Calu3 (cell line): ENCODE measurements around the gene CETN2. TPM values are rescaled to one million over a fixed set of nuclear protein-coding genes. Genes with fewer than 3 reads are reported as not detected.

Experiments used
- BruUV-seq: library from RNA; stranded (reverse); fragments of 400-500 nt; replicated peaks from 2 replicates; lab custom pipeline; 2021; lab: Mats Ljungman, UMichigan
- CTCF ChIA-PET: fragments of 300-600 bp; sonication (Branson Sonifier 250); formaldehyde crosslinking; loops from one replicate; lab custom pipeline; 2022; ENCODE audit warnings: antibody characterized with exemption; lab: Charles Lee
- DNase-seq: peaks from one replicate; pipeline ENCODE4 v3.0.0; 2022
- H3K27ac Mint-ChIP-seq: one replicate; pipeline ENCODE4 v1.8.0; 2022; ENCODE audit warnings: mixed read lengths; ENCODE audit not compliant: unreplicated experiment
- H3K27me3 Mint-ChIP-seq: one replicate; pipeline ENCODE4 v1.8.0; 2022; ENCODE audit warnings: mixed read lengths; ENCODE audit not compliant: unreplicated experiment
- H3K36me3 Mint-ChIP-seq: one replicate; pipeline ENCODE4 v1.8.0; 2022; ENCODE audit warnings: mild to moderate bottlenecking, moderate library complexity, mixed read lengths; ENCODE audit not compliant: insufficient read depth, unreplicated experiment
- H3K4me1 Mint-ChIP-seq: one replicate; pipeline ENCODE4 v1.8.0; 2022; ENCODE audit warnings: mild to moderate bottlenecking, low read depth, mixed read lengths; ENCODE audit not compliant: unreplicated experiment
- H3K4me3 Mint-ChIP-seq: one replicate; pipeline ENCODE4 v1.8.0; 2022; ENCODE audit warnings: mild to moderate bottlenecking, low read depth, moderate library complexity, mixed read lengths; ENCODE audit not compliant: unreplicated experiment
- H3K9me3 Mint-ChIP-seq: one replicate; pipeline ENCODE4 v1.8.0; 2022; ENCODE audit warnings: low read depth, mixed read lengths; ENCODE audit not compliant: unreplicated experiment
- intact Hi-C: fragments of 100-400 bp; cut with micrococcal nuclease; formaldehyde crosslinking; loops from one replicate; pipeline ENCODE4 v1.10.0; 2022; ENCODE audit not compliant: unreplicated experiment
- total RNA-seq: library from RNA; stranded (reverse); gene quantifications from 2 replicates; pipeline ENCODE4 v1.2.3, GENCODE V29; 2022
- TF ChIP-seq, protein P1 (sequence below): fragments of 200-600 bp; IDR thresholded peaks from one replicate; pipeline ENCODE4 v1.8.0; 2022; ENCODE audit warnings: antibody characterized with exemption; ENCODE audit not compliant: unreplicated experiment

CETN2 gene
- total RNA-seq, 1 experiment from 2014 or later, result 40.2 TPM

DNA sequence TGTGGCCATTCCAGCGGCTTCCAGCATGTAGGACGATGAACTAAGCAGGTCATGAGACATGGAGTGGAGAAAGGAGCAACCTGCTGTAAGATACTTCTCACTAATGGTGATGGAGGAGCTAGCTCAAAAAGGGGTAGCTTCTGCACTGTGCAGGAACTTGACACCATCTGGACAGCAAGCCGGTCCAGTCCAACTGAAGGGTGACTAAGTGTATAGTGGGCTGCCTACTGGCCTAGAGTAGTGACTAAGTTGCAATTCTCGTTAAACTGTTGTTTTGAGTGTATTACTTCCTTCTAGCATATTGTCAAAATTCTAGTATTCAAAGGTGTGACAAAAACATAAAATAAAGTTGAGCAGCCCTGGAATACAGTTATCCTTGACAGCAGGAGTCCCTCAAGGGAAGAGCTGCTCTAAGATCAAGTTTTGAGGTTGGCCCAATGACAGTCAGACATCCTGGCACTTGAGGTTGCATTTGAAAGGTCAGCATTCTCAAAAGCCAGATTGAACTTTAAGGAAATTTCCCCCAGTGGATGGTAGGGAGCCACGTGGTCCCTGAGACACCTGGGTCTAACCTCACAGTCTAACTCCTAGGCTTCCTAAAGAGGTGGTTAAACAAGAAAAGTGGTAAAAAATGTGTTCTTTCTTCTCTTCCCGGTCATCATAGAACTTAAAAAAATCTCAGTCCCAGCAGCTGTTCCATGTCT, 8.0 kb downstream of the CETN2 start:
- H3K36me3 Mint-ChIP-seq, result no peaks in the 10 kb centered on the region
- no TSS peak for BruUV-seq
- H3K4me3 Mint-ChIP-seq, result no peak overlapping the region
- CTCF ChIA-PET, result interaction anchor here (1.3 to 1.7 kb wide), 2 partner anchors 8 to 119 kb away, joined by 4 to 6 read pairs; partner anchors contain the start of genes CETN2 and NSDHL
- intact Hi-C loops, result no loop called here
- TF ChIP-seq, protein P1, sequence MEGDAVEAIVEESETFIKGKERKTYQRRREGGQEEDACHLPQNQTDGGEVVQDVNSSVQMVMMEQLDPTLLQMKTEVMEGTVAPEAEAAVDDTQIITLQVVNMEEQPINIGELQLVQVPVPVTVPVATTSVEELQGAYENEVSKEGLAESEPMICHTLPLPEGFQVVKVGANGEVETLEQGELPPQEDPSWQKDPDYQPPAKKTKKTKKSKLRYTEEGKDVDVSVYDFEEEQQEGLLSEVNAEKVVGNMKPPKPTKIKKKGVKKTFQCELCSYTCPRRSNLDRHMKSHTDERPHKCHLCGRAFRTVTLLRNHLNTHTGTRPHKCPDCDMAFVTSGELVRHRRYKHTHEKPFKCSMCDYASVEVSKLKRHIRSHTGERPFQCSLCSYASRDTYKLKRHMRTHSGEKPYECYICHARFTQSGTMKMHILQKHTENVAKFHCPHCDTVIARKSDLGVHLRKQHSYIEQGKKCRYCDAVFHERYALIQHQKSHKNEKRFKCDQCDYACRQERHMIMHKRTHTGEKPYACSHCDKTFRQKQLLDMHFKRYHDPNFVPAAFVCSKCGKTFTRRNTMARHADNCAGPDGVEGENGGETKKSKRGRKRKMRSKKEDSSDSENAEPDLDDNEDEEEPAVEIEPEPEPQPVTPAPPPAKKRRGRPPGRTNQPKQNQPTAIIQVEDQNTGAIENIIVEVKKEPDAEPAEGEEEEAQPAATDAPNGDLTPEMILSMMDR, result no peak
- no peaks in the 10 kb centered on the region for H3K9me3 Mint-ChIP-seq
- H3K4me1 Mint-ChIP-seq, result no peaks in the 10 kb centered on the region
- no peak overlapping the region for H3K27ac Mint-ChIP-seq
- no peaks in the 10 kb centered on the region for H3K27me3 Mint-ChIP-seq
- no peak for DNase-seq

DNA sequence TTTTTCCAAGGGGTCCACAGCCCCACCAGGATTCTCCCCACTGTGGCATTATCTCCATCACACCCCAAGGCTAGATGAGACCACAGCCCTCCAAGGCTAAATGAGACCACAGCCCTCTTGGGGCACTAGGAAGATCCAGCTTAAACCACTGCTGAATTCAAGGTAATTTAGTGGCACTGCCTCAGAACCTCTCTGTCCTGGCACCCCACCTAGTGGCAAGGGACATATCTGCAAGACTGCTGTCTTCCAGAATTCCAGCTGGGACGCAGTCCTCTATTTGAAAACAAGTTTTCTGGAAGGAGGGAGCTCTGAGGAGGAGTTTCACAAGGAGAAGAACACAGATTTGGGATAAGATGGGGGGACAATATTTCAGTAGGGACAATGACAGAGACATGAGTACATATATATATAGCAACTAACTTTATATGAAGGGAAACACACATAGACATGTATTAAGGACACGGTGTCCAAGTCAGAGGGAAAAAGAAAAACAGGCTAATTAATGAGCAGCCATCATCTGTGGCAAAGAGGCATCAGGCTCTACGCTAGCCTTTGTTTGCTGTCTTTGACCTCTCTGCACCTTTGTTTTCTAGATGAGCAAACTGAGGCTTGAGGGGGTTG, 9.3 kb downstream of the CETN2 start:
- no peak overlapping the region for H3K27ac Mint-ChIP-seq
- TF ChIP-seq, protein P1, result peak; percentile 61
- no TSS peak for BruUV-seq
- DNase-seq, result peak; percentile 69
- peaks cover 6% of the 10 kb centered on the region for H3K27me3 Mint-ChIP-seq
- H3K4me3 Mint-ChIP-seq, result no peak overlapping the region
- intact Hi-C loops, result loop anchor here (2.0 kb wide), 1 partner anchor 178 kb away; no protein-coding TSS in a partner anchor
- no peaks in the 10 kb centered on the region for H3K36me3 Mint-ChIP-seq
- no peaks in the 10 kb centered on the region for H3K4me1 Mint-ChIP-seq
- CTCF ChIA-PET, result interaction anchor here (0.6 to 2.1 kb wide), 7 partner anchors 9 to 1070 kb away, joined by 3 to 12 read pairs (median 4); partner anchors contain the start of genes CETN2 and NSDHL
- no peaks in the 10 kb centered on the region for H3K9me3 Mint-ChIP-seq

DNA sequence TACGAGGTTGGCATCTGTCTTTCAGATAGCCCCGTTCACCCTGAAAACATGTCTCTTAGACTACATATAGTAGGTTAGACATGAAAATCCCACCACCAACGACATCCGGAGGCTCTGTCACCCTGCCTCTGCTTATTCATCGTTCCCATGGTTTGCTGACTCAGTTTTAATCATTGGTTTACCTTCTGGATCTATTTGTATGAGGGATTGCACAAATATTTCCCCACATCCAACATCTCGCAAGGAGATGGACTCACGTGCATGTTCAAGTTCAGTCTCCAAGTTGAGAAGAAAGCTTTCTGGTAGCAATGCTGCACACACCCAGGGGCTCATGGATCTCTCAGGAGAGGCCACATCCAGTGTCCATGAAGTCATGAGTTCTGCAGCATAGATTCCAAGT, 10.8 kb downstream of the CETN2 start:
- intact Hi-C loops, result loop anchor here (2.0 to 10.0 kb wide), 4 partner anchors 177 to 1107 kb away; no protein-coding TSS in a partner anchor

DNA sequence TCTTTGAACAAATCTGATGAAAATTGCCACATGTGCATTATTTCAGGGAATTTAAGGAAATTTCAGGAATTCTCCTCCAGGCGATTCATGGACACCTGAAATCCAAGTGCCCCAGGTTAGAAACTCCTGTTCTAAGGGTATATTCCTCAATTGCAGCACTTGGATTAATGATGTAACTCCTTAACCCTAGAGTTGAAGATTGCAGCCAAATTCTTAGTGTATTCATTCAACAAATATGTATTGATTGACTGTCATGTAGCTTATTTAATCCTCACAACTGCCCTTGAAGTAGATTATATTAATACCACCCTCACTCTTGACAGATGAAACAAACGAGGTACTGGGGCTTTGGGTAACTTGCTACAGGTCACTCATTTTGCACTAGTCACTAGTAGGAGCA, 11.3 kb downstream of the CETN2 start:
- Mint-ChIP-seq H3K36me3 (no peaks in the 10 kb centered on the region), H3K4me3 (no peak overlapping the region), H3K27me3 (peaks cover 20% of the 10 kb centered on the region), H3K27ac (no peak overlapping the region), H3K4me1 (no peaks in the 10 kb centered on the region), H3K9me3 (no peaks in the 10 kb centered on the region)
- TF ChIP-seq, protein P1, result no peak
- CTCF ChIA-PET, result no interaction called here
- no TSS peak for BruUV-seq
- no peak for DNase-seq
- intact Hi-C loops, result loop anchor here (5.0 to 10.0 kb wide), 3 partner anchors 854 to 1107 kb away; no protein-coding TSS in a partner anchor

More for the DNA sequence above, 10.8 kb downstream of the CETN2 start:
- Mint-ChIP-seq H3K36me3 (no peaks in the 10 kb centered on the region), H3K27ac (no peak overlapping the region), H3K9me3 (no peaks in the 10 kb centered on the region), H3K4me3 (no peak overlapping the region), H3K4me1 (no peaks in the 10 kb centered on the region), H3K27me3 (peaks cover 16% of the 10 kb centered on the region)
- DNase-seq, result no peak
- TF ChIP-seq, protein P1, result no peak
- CTCF ChIA-PET, result interaction anchor here (2.1 kb wide), 1 partner anchor 177 kb away, joined by 12 read pairs; no protein-coding TSS in a partner anchor
- no TSS peak for BruUV-seq
